ENCODE measurements around the gene KAT7.

GRCh38 chr17:49823614-49824013, 35.1 kb downstream of the KAT7 start:
- no peak for TF ChIP-seq HCFC1 (IDR thresholded peaks at IDR 0.05; ENCODE audit: low read length)
- no peak for TF ChIP-seq RELB (IDR thresholded peaks at IDR 0.05; ENCODE audit: low read depth)
- TF ChIP-seq POLR2AphosphoS5 (IDR thresholded peaks at IDR 0.05; ENCODE audit: low read length) = no peak
- no peak for TF ChIP-seq ZSCAN29 (IDR thresholded peaks at IDR 0.05)
- no peak for TF ChIP-seq POLR2A (IDR thresholded peaks at IDR 0.05; ENCODE audit: low read depth, low read length)
- TF ChIP-seq CTCF (IDR thresholded peaks at IDR 0.05 in 2 of 3, conservative IDR thresholded peaks at IDR 0.05 in 1 of 3; ENCODE audit: control insufficient read depth in 2 of 3, extremely low read depth in 1 of 3, insufficient read depth in 1 of 3, low read depth in 3 of 3, low read length in 3 of 3) = no peak
- no peak for TF ChIP-seq ELK1 (IDR thresholded peaks at IDR 0.05; ENCODE audit: low read depth, low read length)
- TF ChIP-seq NRF1 (conservative IDR thresholded peaks at IDR 0.05; ENCODE audit: low read depth, low read length) = no peak
- TF ChIP-seq ZBTB11 (CRISPR knock-in tag; IDR thresholded peaks at IDR 0.05) = no peak
- TF ChIP-seq RAD21 (IDR thresholded peaks at IDR 0.05; ENCODE audit: insufficient read depth, low read depth, low read length) = no peak
- no peak for TF ChIP-seq USF1 (IDR thresholded peaks at IDR 0.05; ENCODE audit: borderline replicate concordance, extremely low read length, insufficient read depth, low read depth, low read length)
- TF ChIP-seq ZBTB33 (IDR thresholded peaks at IDR 0.05) = no peak
- no peak for TF ChIP-seq HDAC6 (IDR thresholded peaks at IDR 0.05; ENCODE audit: unreplicated experiment)

All from GM12878 (cell line).